ENCODE data around the gene LIPK.
"Not testable (repeated sequence)": the region's sequence is repeated elsewhere in the genome, so short reads cannot be mapped to it uniquely, and the experiment has no call there.

Gene LIPK

GRCh38 chr10:88725798-88726197, 19.7 kb downstream of the LIPK start:
- Histone ChIP-seq H3K27me3 (replicated peaks; ENCODE audit: control insufficient read depth, insufficient read depth, low read length) (no peaks in the 10 kb centered on the region), H3K4me3 (replicated peaks; ENCODE audit: low read depth, low read length) (no peak overlapping the region), H3K36me3 (ENCODE audit: control insufficient read depth, insufficient read depth, low read length) (no peaks in the 10 kb centered on the region)
- no peak for TF ChIP-seq CTCF (IDR thresholded peaks at IDR 0.05; ENCODE audit: insufficient read depth, low read length, poor library complexity, severe bottlenecking)
- no peak for DNase-seq (ENCODE audit: extremely low read depth, insufficient read length)

- Histone ChIP-seq H3K27me3 (replicated peaks; ENCODE audit: control insufficient read depth, insufficient read depth, low read length) (no peaks in the 10 kb centered on the region), H3K4me3 (replicated peaks; ENCODE audit: low read depth, low read length) (no peak overlapping the region), H3K36me3 (ENCODE audit: control insufficient read depth, insufficient read depth, low read length) (no peaks in the 10 kb centered on the region)
- DNase-seq (ENCODE audit: extremely low read depth, insufficient read length), result peak; percentile 27
- TF ChIP-seq CTCF (IDR thresholded peaks at IDR 0.05; ENCODE audit: insufficient read depth, low read length, poor library complexity, severe bottlenecking), result peak; percentile 60
Measured at GRCh38 chr10:88728107-88728763, 22.2 kb downstream of the LIPK start.

- no peaks in the 10 kb centered on the region for H3K36me3 ChIP-seq (ENCODE audit: control insufficient read depth, insufficient read depth, low read length)
- no peak overlapping the region for H3K4me3 ChIP-seq (replicated peaks; ENCODE audit: low read depth, low read length)
- no peaks in the 10 kb centered on the region for H3K27me3 ChIP-seq (replicated peaks; ENCODE audit: control insufficient read depth, insufficient read depth, low read length)
- TF ChIP-seq CTCF (IDR thresholded peaks at IDR 0.05; ENCODE audit: insufficient read depth, low read length, poor library complexity, severe bottlenecking), result no peak
- no peak for DNase-seq (ENCODE audit: extremely low read depth, insufficient read length)
Measured at GRCh38 chr10:88730864-88731263, 24.8 kb downstream of the LIPK start.

GRCh38 chr10:88731296-88731695, 25.2 kb downstream of the LIPK start:
- no peaks in the 10 kb centered on the region for H3K36me3 ChIP-seq (ENCODE audit: control insufficient read depth, insufficient read depth, low read length)
- H3K4me3 ChIP-seq (replicated peaks; ENCODE audit: low read depth, low read length), result no peak overlapping the region
- no peak for DNase-seq (ENCODE audit: extremely low read depth, insufficient read length)
- TF ChIP-seq CTCF (IDR thresholded peaks at IDR 0.05; ENCODE audit: insufficient read depth, low read length, poor library complexity, severe bottlenecking), result no peak
- H3K27me3 ChIP-seq (replicated peaks; ENCODE audit: control insufficient read depth, insufficient read depth, low read length), result no peaks in the 10 kb centered on the region

- Histone ChIP-seq H3K4me3 (replicated peaks; ENCODE audit: low read depth, low read length) (no peak overlapping the region), H3K36me3 (ENCODE audit: control insufficient read depth, insufficient read depth, low read length) (no peaks in the 10 kb centered on the region), H3K27me3 (replicated peaks; ENCODE audit: control insufficient read depth, insufficient read depth, low read length) (no peaks in the 10 kb centered on the region)
- no peak for DNase-seq (ENCODE audit: extremely low read depth, insufficient read length)
- no peak for TF ChIP-seq CTCF (IDR thresholded peaks at IDR 0.05; ENCODE audit: insufficient read depth, low read length, poor library complexity, severe bottlenecking)
Measured at GRCh38 chr10:88733215-88733614, 27.2 kb downstream of the LIPK start.

GRCh38 chr10:88735661-88736060, 29.6 kb downstream of the LIPK start:
- no peak for TF ChIP-seq CTCF (IDR thresholded peaks at IDR 0.05; ENCODE audit: insufficient read depth, low read length, poor library complexity, severe bottlenecking)
- DNase-seq (ENCODE audit: extremely low read depth, insufficient read length), result no peak
- H3K36me3 ChIP-seq (ENCODE audit: control insufficient read depth, insufficient read depth, low read length), result no peaks in the 10 kb centered on the region
- no peak overlapping the region for H3K4me3 ChIP-seq (replicated peaks; ENCODE audit: low read depth, low read length)
- no peaks in the 10 kb centered on the region for H3K27me3 ChIP-seq (replicated peaks; ENCODE audit: control insufficient read depth, insufficient read depth, low read length)

- not testable (repeated sequence) for DNase-seq (ENCODE audit: extremely low read depth, insufficient read length); H3K4me3 ChIP-seq (replicated peaks; ENCODE audit: low read depth, low read length); H3K36me3 ChIP-seq (ENCODE audit: control insufficient read depth, insufficient read depth, low read length); H3K27me3 ChIP-seq (replicated peaks; ENCODE audit: control insufficient read depth, insufficient read depth, low read length)
Measured at GRCh38 chr10:88741921-88742320, 35.9 kb downstream of the LIPK start.

Measured in GM06990 (cell line).